ENCODE results near the gene MGMT.

MGMT gene

GRCh38 chr10:129653861-129654260 lies 186.8 kb downstream of the MGMT start:
- no peaks in the 10 kb centered on the region for H4K20me1 ChIP-seq (ENCODE audit: insufficient read depth, low read length)
- H2AFZ ChIP-seq (ENCODE audit: low read length): no peak overlapping the region
- no peak overlapping the region for H3K4me2 ChIP-seq (ENCODE audit: low read length)
- H3K9me3 ChIP-seq (ENCODE audit: low read length): no peaks in the 10 kb centered on the region
- H3K4me3 ChIP-seq (ENCODE audit: low read depth, low read length, poor library complexity, severe bottlenecking): no peak overlapping the region
- no peak for TF ChIP-seq EZH2 (IDR thresholded peaks at IDR 0.05; ENCODE audit: borderline replicate concordance, low read length)
- no peak for TF ChIP-seq CTCF (IDR thresholded peaks at IDR 0.05; ENCODE audit: low read length)
- no peak overlapping the region for H3K27ac ChIP-seq (ENCODE audit: low read depth, low read length, poor library complexity, severe bottlenecking)
- no peaks in the 10 kb centered on the region for H3K27me3 ChIP-seq (ENCODE audit: insufficient read depth, low read length)
- H3K9ac ChIP-seq (ENCODE audit: low read length): no peak overlapping the region
- H3K79me2 ChIP-seq (ENCODE audit: insufficient read depth, low read length): no peaks in the 10 kb centered on the region
- H3K9me2 ChIP-seq (ENCODE audit: low read depth, low read length): no peaks in the 10 kb centered on the region
- H3K36me3 ChIP-seq (ENCODE audit: insufficient read depth, low read length): no peaks in the 10 kb centered on the region
- peaks cover 16% of the 10 kb centered on the region for H3K4me1 ChIP-seq (ENCODE audit: insufficient read depth, low read length, severe bottlenecking)
- no peaks in the 10 kb centered on the region for H3F3A ChIP-seq (ENCODE audit: insufficient read depth, low read length)

- Histone ChIP-seq H3K9ac (ENCODE audit: low read length) (no peak overlapping the region), H3K4me1 (ENCODE audit: insufficient read depth, low read length, severe bottlenecking) (peaks cover 16% of the 10 kb centered on the region), H3K36me3 (ENCODE audit: insufficient read depth, low read length) (no peaks in the 10 kb centered on the region), H3K4me3 (ENCODE audit: low read depth, low read length, poor library complexity, severe bottlenecking) (no peak overlapping the region), H3K9me2 (ENCODE audit: low read depth, low read length) (no peaks in the 10 kb centered on the region), H4K20me1 (ENCODE audit: insufficient read depth, low read length) (no peaks in the 10 kb centered on the region), H3K4me2 (ENCODE audit: low read length) (no peak overlapping the region), H3K27me3 (ENCODE audit: insufficient read depth, low read length) (no peaks in the 10 kb centered on the region), H3K27ac (ENCODE audit: low read depth, low read length, poor library complexity, severe bottlenecking) (no peak overlapping the region), H3K79me2 (ENCODE audit: insufficient read depth, low read length) (no peaks in the 10 kb centered on the region), H3F3A (ENCODE audit: insufficient read depth, low read length) (no peaks in the 10 kb centered on the region), H3K9me3 (ENCODE audit: low read length) (no peaks in the 10 kb centered on the region), H2AFZ (ENCODE audit: low read length) (no peak overlapping the region)
- TF ChIP-seq EZH2 (IDR thresholded peaks at IDR 0.05; ENCODE audit: borderline replicate concordance, low read length) (no peak), CTCF (IDR thresholded peaks at IDR 0.05; ENCODE audit: low read length) (no peak)
These were observed 187.4 kb downstream of the MGMT start for GRCh38 chr10:129654461-129654860.

- no peak overlapping the region for H3K4me2 ChIP-seq (ENCODE audit: low read length)
- no peak overlapping the region for H3K27ac ChIP-seq (ENCODE audit: low read depth, low read length, poor library complexity, severe bottlenecking)
These were observed 188.1 kb downstream of the MGMT start for GRCh38 chr10:129655007-129655678.

More at GRCh38 chr10:129655007-129655678, 188.1 kb downstream of the MGMT start:
- Histone ChIP-seq H4K20me1 (ENCODE audit: insufficient read depth, low read length) (no peaks in the 10 kb centered on the region), H2AFZ (ENCODE audit: low read length) (no peak overlapping the region), H3K36me3 (ENCODE audit: insufficient read depth, low read length) (no peaks in the 10 kb centered on the region), H3K27me3 (ENCODE audit: insufficient read depth, low read length) (no peaks in the 10 kb centered on the region), H3F3A (ENCODE audit: insufficient read depth, low read length) (no peaks in the 10 kb centered on the region), H3K9me3 (ENCODE audit: low read length) (no peaks in the 10 kb centered on the region), H3K79me2 (ENCODE audit: insufficient read depth, low read length) (no peaks in the 10 kb centered on the region), H3K4me1 (ENCODE audit: insufficient read depth, low read length, severe bottlenecking) (peaks cover 16% of the 10 kb centered on the region), H3K4me3 (ENCODE audit: low read depth, low read length, poor library complexity, severe bottlenecking) (no peak overlapping the region), H3K9ac (ENCODE audit: low read length) (no peak overlapping the region), H3K9me2 (ENCODE audit: low read depth, low read length) (no peaks in the 10 kb centered on the region)
- TF ChIP-seq CTCF (IDR thresholded peaks at IDR 0.05; ENCODE audit: low read length): no peak
- TF ChIP-seq EZH2 (IDR thresholded peaks at IDR 0.05; ENCODE audit: borderline replicate concordance, low read length): no peak

Measured in OCI-LY1 (cell line).